ENCODE results near the gene POLDIP2.

Gene POLDIP2

GRCh38 chr17:28357061-28357900, at the start of gene POLDIP2:
TSS of gene POLDIP2 (minus strand) at chr17:28357527. CDS start at chr17:28357448, 79 bp downstream.
- DNase-seq (ENCODE audit: extremely low read depth, low read depth), result peak; percentile 73
- peak within 1 kb of the TSS; percentile 97 for H3K4me3 ChIP-seq (replicated peaks; ENCODE audit: low read depth, low read length)
- TF ChIP-seq CTCF (IDR thresholded peaks at IDR 0.05; ENCODE audit: low read depth, low read length, missing control alignments), result no peak

GRCh38 chr17:28406473-28406814, 49.1 kb upstream of the POLDIP2 start:
- no peak for DNase-seq (ENCODE audit: extremely low read depth, low read depth)
- H3K4me3 ChIP-seq (replicated peaks; ENCODE audit: low read depth, low read length), result peak overlapping the region; percentile 63
- no peak for TF ChIP-seq CTCF (IDR thresholded peaks at IDR 0.05; ENCODE audit: low read depth, low read length, missing control alignments)

GRCh38 chr17:28405632-28406472, 48.5 kb upstream of the POLDIP2 start, which contains the start of gene SLC46A1:
TSS of gene SLC46A1 (minus strand) at chr17:28406212. CDS start at chr17:28406114, 98 bp downstream.
- no peak for TF ChIP-seq CTCF (IDR thresholded peaks at IDR 0.05; ENCODE audit: low read depth, low read length, missing control alignments)
- DNase-seq (ENCODE audit: extremely low read depth, low read depth), result no peak
- H3K4me3 ChIP-seq (replicated peaks; ENCODE audit: low read depth, low read length), result peak within 1 kb of the TSS; percentile 63

GRCh38 chr17:28404812-28405570, 47.7 kb upstream of the POLDIP2 start:
- DNase-seq (ENCODE audit: extremely low read depth, low read depth), result no peak
- TF ChIP-seq CTCF (IDR thresholded peaks at IDR 0.05; ENCODE audit: low read depth, low read length, missing control alignments), result no peak
- H3K4me3 ChIP-seq (replicated peaks; ENCODE audit: low read depth, low read length), result peak overlapping the region; percentile 63

- no peak for DNase-seq (ENCODE audit: extremely low read depth, low read depth)
- no peak for TF ChIP-seq CTCF (IDR thresholded peaks at IDR 0.05; ENCODE audit: low read depth, low read length, missing control alignments)
- H3K4me3 ChIP-seq (replicated peaks; ENCODE audit: low read depth, low read length), result no peak overlapping the region
These were observed 47.1 kb upstream of the POLDIP2 start for GRCh38 chr17:28404461-28404811.

DNA sequence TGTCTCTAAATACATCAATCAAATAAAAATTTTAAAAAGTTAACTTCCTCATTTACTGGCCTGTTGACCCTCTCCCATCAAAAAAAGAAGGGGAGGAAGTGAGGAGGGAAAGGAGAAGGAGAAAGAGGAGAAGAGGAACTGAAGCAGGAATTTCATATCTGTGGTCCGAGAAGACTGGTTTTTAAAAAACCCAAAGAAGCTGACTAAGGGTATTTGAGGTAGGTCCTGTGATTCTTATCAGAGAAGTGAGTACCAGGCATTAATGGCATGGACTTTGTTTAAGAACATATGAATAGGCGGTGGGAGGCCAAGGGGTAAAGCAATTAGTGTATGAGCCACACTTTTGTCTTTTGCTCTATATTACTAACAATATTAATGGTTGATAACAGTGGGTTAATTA, 46.7 kb upstream of the POLDIP2 start:
- no peak for DNase-seq (ENCODE audit: extremely low read depth, low read depth)
- no peak overlapping the region for H3K4me3 ChIP-seq (replicated peaks; ENCODE audit: low read depth, low read length)
- no peak for TF ChIP-seq CTCF (IDR thresholded peaks at IDR 0.05; ENCODE audit: low read depth, low read length, missing control alignments)
